ENCODE measurements around the gene LIPC.
A peak's percentile ranks its signal among the peaks of the same experiment; 100 is the strongest.

LIPC gene

GRCh38 chr15:58437531-58438105, 5.8 kb downstream of the LIPC start:
- no peak for DNase-seq

GRCh38 chr15:58438111-58438510, 6.3 kb downstream of the LIPC start:
- DNase-seq, result no peak

GRCh38 chr15:58438956-58439355, 7.2 kb downstream of the LIPC start:
- peak; percentile 2 for DNase-seq

GRCh38 chr15:58440158-58440910, 8.5 kb downstream of the LIPC start:
- DNase-seq, result no peak

GRCh38 chr15:58440922-58441321, 9.1 kb downstream of the LIPC start:
- no peak for DNase-seq

- DNase-seq, result no peak
These were observed 9.7 kb downstream of the LIPC start for GRCh38 chr15:58441376-58442070.

GRCh38 chr15:58442122-58442521, 10.3 kb downstream of the LIPC start:
- DNase-seq, result no peak

GRCh38 chr15:58443308-58443707, 11.5 kb downstream of the LIPC start:
- no peak for DNase-seq

- no peak for DNase-seq
These were observed 12.3 kb downstream of the LIPC start for GRCh38 chr15:58444056-58444455.

- no peak for DNase-seq
These were observed 13.0 kb downstream of the LIPC start for GRCh38 chr15:58444658-58445332.

- no peak for DNase-seq
These were observed 14.1 kb downstream of the LIPC start for GRCh38 chr15:58445865-58446264.

- DNase-seq, result no peak
These were observed 14.7 kb downstream of the LIPC start for GRCh38 chr15:58446521-58446920.

GRCh38 chr15:58447271-58448010, 15.7 kb downstream of the LIPC start:
- DNase-seq, result no peak

GRCh38 chr15:58448331-58448730, 16.5 kb downstream of the LIPC start:
- no peak for DNase-seq

GRCh38 chr15:58448906-58449305, 17.1 kb downstream of the LIPC start:
- DNase-seq, result no peak

- no peak for DNase-seq
These were observed 20.0 kb downstream of the LIPC start for GRCh38 chr15:58451826-58452225.

- no peak for DNase-seq
These were observed 21.0 kb downstream of the LIPC start for GRCh38 chr15:58452775-58453174.

GRCh38 chr15:58453931-58454793, 22.4 kb downstream of the LIPC start:
- no peak for DNase-seq

GRCh38 chr15:58454950-58455401, 23.2 kb downstream of the LIPC start:
- DNase-seq, result peak; percentile 50

- DNase-seq, result no peak
These were observed 25.7 kb downstream of the LIPC start for GRCh38 chr15:58457466-58457965.

- DNase-seq, result no peak
These were observed 26.3 kb downstream of the LIPC start for GRCh38 chr15:58458076-58458475.

- DNase-seq, result no peak
These were observed 27.3 kb downstream of the LIPC start for GRCh38 chr15:58459045-58459444.

Measured in NCI-H146 (cell line).